Measurements from ENCODE around the gene FAM222B. TPM values are rescaled to one million over a fixed set of nuclear protein-coding genes. Genes with fewer than 3 reads are reported as not detected.

Gene FAM222B
- total RNA-seq, 1 donor from 2014 or later, result 7.1 TPM

GRCh38 chr17:28856028-28856574, 13.5 kb upstream of the FAM222B start:
- Histone ChIP-seq H2AFZ (replicated peaks) (no peak overlapping the region), H3K27me3 (no peaks in the 10 kb centered on the region), H3K79me2 (ENCODE audit: low read depth) (peaks cover 15% of the 10 kb centered on the region), H3K9me3 (ENCODE audit: low read depth) (no peaks in the 10 kb centered on the region), H3K4me2 (peak overlapping the region; percentile 91), H3K36me3 (no peaks in the 10 kb centered on the region), H3K4me1 (peaks cover 5% of the 10 kb centered on the region), H3K27ac (no peak overlapping the region), H4K20me1 (ENCODE audit: low read depth) (no peaks in the 10 kb centered on the region), H3F3A (ENCODE audit: low read depth) (peaks cover 5% of the 10 kb centered on the region), H3K9ac (no peak overlapping the region), H3K4me3 (peak overlapping the region; percentile 71)
- H3K9me3 Mint-ChIP-seq, result no peaks in the 10 kb centered on the region
- DNase-seq (ENCODE audit: low spot score), result no peak
- peak overlapping the region; percentile 97 for H3K4me3 Mint-ChIP-seq
- H3K4me1 Mint-ChIP-seq, result peaks cover 16% of the 10 kb centered on the region
- peaks cover 14% of the 10 kb centered on the region for H3K36me3 Mint-ChIP-seq
- no peak overlapping the region for H3K27ac Mint-ChIP-seq
- no peaks in the 10 kb centered on the region for H3K27me3 Mint-ChIP-seq (ENCODE audit: insufficient read depth, low read depth)
- TF ChIP-seq EZH2 (IDR thresholded peaks at IDR 0.05), result no peak
- TF ChIP-seq, protein P1, sequence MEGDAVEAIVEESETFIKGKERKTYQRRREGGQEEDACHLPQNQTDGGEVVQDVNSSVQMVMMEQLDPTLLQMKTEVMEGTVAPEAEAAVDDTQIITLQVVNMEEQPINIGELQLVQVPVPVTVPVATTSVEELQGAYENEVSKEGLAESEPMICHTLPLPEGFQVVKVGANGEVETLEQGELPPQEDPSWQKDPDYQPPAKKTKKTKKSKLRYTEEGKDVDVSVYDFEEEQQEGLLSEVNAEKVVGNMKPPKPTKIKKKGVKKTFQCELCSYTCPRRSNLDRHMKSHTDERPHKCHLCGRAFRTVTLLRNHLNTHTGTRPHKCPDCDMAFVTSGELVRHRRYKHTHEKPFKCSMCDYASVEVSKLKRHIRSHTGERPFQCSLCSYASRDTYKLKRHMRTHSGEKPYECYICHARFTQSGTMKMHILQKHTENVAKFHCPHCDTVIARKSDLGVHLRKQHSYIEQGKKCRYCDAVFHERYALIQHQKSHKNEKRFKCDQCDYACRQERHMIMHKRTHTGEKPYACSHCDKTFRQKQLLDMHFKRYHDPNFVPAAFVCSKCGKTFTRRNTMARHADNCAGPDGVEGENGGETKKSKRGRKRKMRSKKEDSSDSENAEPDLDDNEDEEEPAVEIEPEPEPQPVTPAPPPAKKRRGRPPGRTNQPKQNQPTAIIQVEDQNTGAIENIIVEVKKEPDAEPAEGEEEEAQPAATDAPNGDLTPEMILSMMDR (IDR thresholded peaks at IDR 0.05), result no peak
- TF ChIP-seq EZH2phosphoT487 (IDR thresholded peaks at IDR 0.05), result no peak

- peak overlapping the region; percentile 97 for H3K4me3 Mint-ChIP-seq
- Histone ChIP-seq H2AFZ (replicated peaks) (peak overlapping the region; percentile 94), H3K4me3 (peak overlapping the region; percentile 71), H3K36me3 (no peaks in the 10 kb centered on the region), H3K27me3 (no peaks in the 10 kb centered on the region), H3K4me2 (peak overlapping the region; percentile 91), H3K4me1 (peaks cover 5% of the 10 kb centered on the region), H4K20me1 (ENCODE audit: low read depth) (no peaks in the 10 kb centered on the region), H3K27ac (no peak overlapping the region), H3K79me2 (ENCODE audit: low read depth) (peaks cover 15% of the 10 kb centered on the region), H3F3A (ENCODE audit: low read depth) (peaks cover 5% of the 10 kb centered on the region), H3K9me3 (ENCODE audit: low read depth) (no peaks in the 10 kb centered on the region), H3K9ac (peak overlapping the region; percentile 71)
- no peak for DNase-seq (ENCODE audit: low spot score)
- H3K27ac Mint-ChIP-seq, result peak overlapping the region; percentile 93
- TF ChIP-seq EZH2phosphoT487 (IDR thresholded peaks at IDR 0.05) (no peak), EZH2 (IDR thresholded peaks at IDR 0.05) (no peak)
- TF ChIP-seq, protein P1 (IDR thresholded peaks at IDR 0.05), result no peak
- H3K27me3 Mint-ChIP-seq (ENCODE audit: insufficient read depth, low read depth), result peaks cover 1% of the 10 kb centered on the region
- peaks cover 14% of the 10 kb centered on the region for H3K36me3 Mint-ChIP-seq
- H3K4me1 Mint-ChIP-seq, result peaks cover 16% of the 10 kb centered on the region
- no peaks in the 10 kb centered on the region for H3K9me3 Mint-ChIP-seq
These were observed 12.7 kb upstream of the FAM222B start for GRCh38 chr17:28855336-28855679.

- H3K27me3 ChIP-seq, result no peaks in the 10 kb centered on the region
- peak within 1 kb of the TSS; percentile 91 for H3K4me2 ChIP-seq
- H3K4me1 ChIP-seq, result peaks cover 5% of the 10 kb centered on the region
- H3K9me3 ChIP-seq (ENCODE audit: low read depth), result no peaks in the 10 kb centered on the region
- peaks cover 15% of the 10 kb centered on the region for H3K79me2 ChIP-seq (ENCODE audit: low read depth)
- H3K4me3 ChIP-seq, result peak within 1 kb of the TSS; percentile 71
- TF ChIP-seq EZH2 (IDR thresholded peaks at IDR 0.05) (no peak), EZH2phosphoT487 (IDR thresholded peaks at IDR 0.05) (no peak)
- TF ChIP-seq, protein P1 (IDR thresholded peaks at IDR 0.05), result no peak
- H2AFZ ChIP-seq (replicated peaks), result peak within 1 kb of the TSS; percentile 94
- Mint-ChIP-seq H3K4me3 (peak within 1 kb of the TSS; percentile 97), H3K27me3 (ENCODE audit: insufficient read depth, low read depth) (peaks cover 2% of the 10 kb centered on the region), H3K9me3 (no peaks in the 10 kb centered on the region), H3K36me3 (peaks cover 14% of the 10 kb centered on the region), H3K27ac (peak within 1 kb of the TSS; percentile 93), H3K4me1 (peaks cover 16% of the 10 kb centered on the region)
- H3F3A ChIP-seq (ENCODE audit: low read depth), result peaks cover 5% of the 10 kb centered on the region
- no peaks in the 10 kb centered on the region for H3K36me3 ChIP-seq
- H4K20me1 ChIP-seq (ENCODE audit: low read depth), result no peaks in the 10 kb centered on the region
- no peak within 1 kb of the TSS for H3K27ac ChIP-seq
- DNase-seq (ENCODE audit: low spot score), result peak; percentile 94
- H3K9ac ChIP-seq, result peak within 1 kb of the TSS; percentile 71
These were observed 12.1 kb upstream of the FAM222B start, which contains the start of gene ERAL1 for GRCh38 chr17:28854457-28855335. ERAL1 (plus strand) TSS chr17:28855016; CDS start chr17:28855035, 19 bp downstream.
